IPS DF 6.9 (cell line): ENCODE results near the gene LSM12.

Experiments used
- DNase-seq: peaks from one replicate; pipeline ENCODE4 v3.0.0-alpha.2; 2013; ENCODE audit warnings: low read depth, low spot score
- H3K27ac ChIP-seq: one replicate; pipeline ENCODE4 v1.5.1; 2013; ENCODE audit warnings: low read length, control low read depth
- H3K27me3 ChIP-seq: 2 replicates; pipeline ENCODE4 v1.6.1; 2013; ENCODE audit warnings: mild to moderate bottlenecking, low read length; ENCODE audit not compliant: control insufficient read depth, insufficient read depth
- H3K36me3 ChIP-seq: 2 replicates; pipeline ENCODE4 v1.6.1; 2013; ENCODE audit warnings: low read length; ENCODE audit not compliant: control insufficient read depth, insufficient read depth
- H3K4me1 ChIP-seq: 2 replicates; pipeline ENCODE4 v1.6.1; 2013; ENCODE audit warnings: low read length; ENCODE audit not compliant: control insufficient read depth, insufficient read depth
- H3K4me3 ChIP-seq: 2 replicates; pipeline ENCODE4 v1.5.1; 2013; ENCODE audit warnings: mild to moderate bottlenecking, low read length
- H3K9me3 ChIP-seq: 2 replicates; pipeline ENCODE4 v1.6.1; 2013; ENCODE audit warnings: low read length, inconsistent platforms; ENCODE audit not compliant: control insufficient read depth, insufficient read depth
- WGBS: extraction: QIAGEN DNeasy Blood & Tissue Kit; methylation state at CpG from one replicate; pipeline ENCODE4 v1.1.7; 2013; ENCODE audit warnings: mixed read lengths, missing lambda C conversion rate; ENCODE audit not compliant: insufficient read length, insufficient coverage; 5-methylcytosine and 5-hydroxymethylcytosine counted together

LSM12 gene

DNA sequence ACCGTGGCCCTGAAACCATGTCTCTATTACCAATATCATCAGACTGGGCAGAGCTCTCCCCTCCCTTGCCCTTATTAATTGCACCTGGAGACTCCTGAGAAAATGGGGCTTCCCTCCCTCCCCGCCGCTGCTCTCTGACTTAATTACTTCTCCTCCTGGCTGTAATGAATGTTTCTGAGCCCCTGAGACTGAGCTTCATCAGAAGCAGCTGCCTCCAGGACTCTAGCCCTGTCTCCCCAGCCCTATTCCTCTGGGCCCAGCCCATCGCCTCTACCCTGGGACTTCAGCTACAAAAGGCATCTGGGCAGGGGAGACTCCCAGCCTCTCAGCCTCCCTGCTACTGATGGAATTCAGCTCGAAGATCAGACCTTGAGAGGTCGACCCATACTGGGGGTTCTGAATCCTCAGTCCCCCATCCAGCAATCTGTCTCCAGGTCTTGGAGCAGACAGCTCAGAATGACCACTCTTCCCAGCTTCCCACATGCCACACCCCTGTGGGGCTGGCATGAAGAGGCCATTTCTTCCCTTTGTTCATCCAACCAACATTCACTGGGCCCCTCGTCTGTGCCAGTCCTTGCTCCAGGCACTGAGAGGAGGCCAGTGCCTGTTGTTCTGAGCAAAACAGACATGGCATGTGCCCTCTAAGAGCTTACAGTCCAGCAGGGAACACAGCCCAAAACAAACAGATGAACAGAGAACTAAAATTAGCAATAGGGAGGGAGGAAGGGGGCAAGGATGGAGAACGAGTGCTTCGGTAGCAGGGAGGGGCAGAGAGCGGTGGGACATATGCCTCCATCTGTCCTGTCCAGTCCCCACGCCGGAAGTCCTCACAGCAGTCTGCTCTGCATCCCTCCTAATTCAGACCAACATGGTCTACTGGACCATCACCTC is 79.1 kb downstream of the LSM12 start:
- DNase-seq, result no peak
- H3K27ac ChIP-seq, result no peak overlapping the region
- H3K27me3 ChIP-seq, result no peaks in the 10 kb centered on the region; the same call in 1 of the 2 replicates
- no peaks in the 10 kb centered on the region for H3K36me3 ChIP-seq
- no CpG with 5 or more reads among the region's 12 CpGs for WGBS
- H3K9me3 ChIP-seq, result no peaks in the 10 kb centered on the region
- no peak overlapping the region for H3K4me3 ChIP-seq
- no peaks in the 10 kb centered on the region for H3K4me1 ChIP-seq

DNA sequence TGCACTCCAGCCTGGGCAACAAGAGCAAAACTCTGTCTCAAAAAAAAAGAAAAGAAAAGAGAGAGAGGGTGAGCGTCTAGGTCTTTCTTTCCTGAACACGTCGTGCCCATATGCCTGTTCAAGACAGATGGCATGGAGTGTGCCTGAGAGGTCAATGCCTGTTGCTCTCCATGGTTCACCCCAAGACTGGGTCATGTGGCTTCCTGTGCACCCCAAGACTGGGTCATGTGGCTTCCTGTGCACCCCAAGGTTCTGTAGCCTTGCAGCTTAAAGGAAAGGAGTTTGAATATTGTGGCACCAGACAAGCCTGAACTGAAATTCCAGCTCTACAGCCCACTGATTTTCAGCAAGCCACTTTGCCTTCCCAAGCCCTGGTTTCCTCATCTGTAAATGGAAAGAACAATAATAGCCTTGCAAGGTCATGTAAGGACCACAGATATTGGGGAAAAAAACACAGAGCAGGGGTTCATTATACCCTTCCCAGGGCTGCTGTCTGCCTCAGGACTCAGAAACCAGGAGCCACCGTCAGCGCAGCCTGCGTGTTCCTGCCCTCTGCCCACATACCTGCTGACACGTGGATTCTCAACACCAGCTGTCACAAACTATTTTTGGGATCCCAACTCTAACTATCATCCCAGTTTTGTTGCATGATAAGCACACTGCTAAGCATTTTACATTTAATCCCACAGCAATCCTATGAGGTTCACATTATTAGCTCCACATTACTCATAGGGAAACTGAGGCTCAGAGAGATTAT is 80.1 kb downstream of the LSM12 start:
- Histone ChIP-seq H3K27me3 (no peaks in the 10 kb centered on the region; the same call in 1 of the 2 replicates), H3K27ac (no peak overlapping the region), H3K4me3 (no peak overlapping the region), H3K9me3 (no peaks in the 10 kb centered on the region), H3K36me3 (no peaks in the 10 kb centered on the region), H3K4me1 (no peaks in the 10 kb centered on the region)
- WGBS, result no CpG with 5 or more reads among the region's 7 CpGs
- DNase-seq, result no peak

DNA sequence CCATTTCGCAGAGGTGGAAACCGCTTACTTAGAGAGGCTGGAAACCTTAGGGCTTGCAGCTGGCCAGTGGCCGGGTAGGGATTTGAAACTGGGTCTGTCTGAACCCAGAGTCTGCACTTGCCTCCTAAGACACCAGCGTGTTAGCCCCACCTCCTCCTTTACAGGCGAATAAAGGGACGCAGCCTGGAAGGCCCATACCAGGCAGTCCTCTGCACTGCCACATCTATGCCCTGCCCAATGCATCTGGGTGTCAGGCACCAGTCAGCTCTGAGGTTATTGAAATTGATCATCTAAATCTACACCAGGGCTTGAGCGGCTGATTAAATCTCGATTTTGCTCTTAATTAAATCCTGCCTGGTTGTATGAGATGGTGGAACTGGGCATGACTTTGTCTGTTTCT is 82.0 kb downstream of the LSM12 start:
- no peaks in the 10 kb centered on the region for H3K9me3 ChIP-seq
- H3K36me3 ChIP-seq, result no peaks in the 10 kb centered on the region
- H3K27ac ChIP-seq, result no peak overlapping the region
- no peaks in the 10 kb centered on the region for H3K4me1 ChIP-seq
- WGBS, result no CpG with 5 or more reads among the region's 8 CpGs
- H3K27me3 ChIP-seq, result no peaks in the 10 kb centered on the region; the same call in 1 of the 2 replicates
- H3K4me3 ChIP-seq, result no peak overlapping the region; the same call in 1 of the 2 replicates
- no peak for DNase-seq
